HCT116 (cell line): ENCODE measurements around the gene CTXN3. TPM values are rescaled to one million over a fixed set of nuclear protein-coding genes. Genes with fewer than 3 reads are reported as not detected.

ENCODE experiments used
- ATAC-seq: fragments of 200-7000 bp; cut with Tn5 transposase; 2 replicates; pipeline ENCODE4 v1.9.1; 2020; ENCODE audit warnings: mild to moderate bottlenecking, moderate library complexity
- BruUV-seq: library from RNA; stranded (reverse); fragments of 400-500 nt; replicated peaks from 2 replicates; lab custom pipeline; 2021; lab: Mats Ljungman, UMichigan
- CTCF ChIA-PET: fragments of 300-600 bp; sonication (Branson Sonifier 250); formaldehyde crosslinking; loops from one replicate; lab custom pipeline; 2021; ENCODE audit warnings: antibody characterized with exemption; lab: Charles Lee
- POLR2A ChIA-PET: fragments of 300-600, 350-600 bp; sonication (Branson Sonifier 250); formaldehyde crosslinking; loops from one replicate; lab custom pipeline; 2021; ENCODE audit warnings: antibody characterized with exemption; lab: Charles Lee
- RAD21 ChIA-PET, 2 experiments: fragments of 300-600 bp; sonication (Branson Sonifier 250); formaldehyde crosslinking; loops; one replicate each; lab custom pipeline; 2023; ENCODE audit warnings: low total read pairs in 2 of 2; ENCODE audit not compliant: uncharacterized antibody in 2 of 2, unreplicated experiment in 2 of 2, low non-redundant PET in 1 of 2; lab: Charles Lee
- DNase-seq: peaks from one replicate; pipeline ENCODE4 v3.0.0-alpha.2; 2010; ENCODE audit warnings: low read depth, low spot score
- H2AFZ ChIP-seq: fragments of 200-600 bp; shearing (Covaris generic), sonication (generic); 2 replicates; pipeline ENCODE4 v1.6.1; 2017; ENCODE audit warnings: low read depth, mixed run types, mixed read lengths, antibody characterized with exemption, low read length; ENCODE audit not compliant: poor library complexity, severe bottlenecking
- H3K27ac ChIP-seq: 2 replicates; pipeline ENCODE4 v1.5.1; 2012; ENCODE audit warnings: low read depth, low read length
- H3K27me3 ChIP-seq: fragments of 200-600 bp; sonication (generic); 2 replicates; pipeline ENCODE4 v1.6.1; 2016; ENCODE audit warnings: mixed run types, low read length, mixed read lengths; ENCODE audit not compliant: insufficient read depth
- H3K36me3 ChIP-seq, 2 experiments: fragments of 200-500 bp in 1 of 2; fragments of 200-600 bp in 1 of 2; sonication (Bioruptor generic) in 1 of 2; sonication (generic) in 1 of 2; 2 replicates each; pipeline versions ENCODE4 v1.5.1 to v1.6.1; 2014 to 2016; ENCODE audit warnings: low read length in 2 of 2, inconsistent platforms in 1 of 2, mixed read lengths in 1 of 2, mixed run types in 1 of 2; ENCODE audit not compliant: insufficient read depth in 2 of 2, control insufficient read depth in 1 of 2
- H3K4me1 ChIP-seq, 2 experiments: fragments of 200-600 bp in 1 of 2; sonication (generic) in 1 of 2; 2 replicates each; pipeline versions ENCODE4 v1.5.1 to v1.6.1; 2012 to 2017; ENCODE audit warnings: low read length in 2 of 2, inconsistent platforms in 1 of 2, mild to moderate bottlenecking in 1 of 2, mixed read lengths in 1 of 2, mixed run types in 1 of 2, moderate library complexity in 1 of 2; ENCODE audit not compliant: insufficient read depth in 2 of 2, control insufficient read depth in 1 of 2
- H3K4me2 ChIP-seq: fragments of 200-600 bp; sonication (generic); 2 replicates; pipeline ENCODE4 v1.6.1; 2017; ENCODE audit warnings: mixed run types, low read length, mixed read lengths
- H3K4me3 ChIP-seq, 2 experiments: fragments of 200-600 bp in 1 of 2; sonication (generic) in 1 of 2; replicated peaks in 1 of 2; 2 replicates each; pipeline ENCODE4 v1.5.1; 2011 to 2016; ENCODE audit warnings: low read length in 2 of 2, control low read depth in 1 of 2, low read depth in 1 of 2, mild to moderate bottlenecking in 1 of 2, mixed read lengths in 1 of 2, mixed run types in 1 of 2
- H3K79me2 ChIP-seq: fragments of 200-600 bp; sonication (generic); 2 replicates; pipeline ENCODE4 v1.6.1; 2017; ENCODE audit warnings: mild to moderate bottlenecking, mixed run types, low read length, moderate library complexity, mixed read lengths; ENCODE audit not compliant: insufficient read depth
- H3K9ac ChIP-seq: fragments of 200-600 bp; sonication (generic); 2 replicates; pipeline ENCODE4 v1.6.1; 2016; ENCODE audit warnings: low read length, mixed read lengths
- H3K9me2 ChIP-seq: fragments of 200-600 bp; sonication (generic), shearing (Covaris generic); 2 replicates; pipeline ENCODE4 v1.6.1; 2017; ENCODE audit warnings: mixed run types, mild to moderate bottlenecking, moderate library complexity; ENCODE audit not compliant: insufficient read depth
- H3K9me3 ChIP-seq, 2 experiments: fragments of 200-500 bp in 1 of 2; fragments of 200-600 bp in 1 of 2; sonication (Bioruptor generic) in 1 of 2; sonication (generic) in 1 of 2; 2 replicates each; pipeline ENCODE4 v1.6.1; 2014 to 2017; ENCODE audit warnings: low read length in 2 of 2, mixed read lengths in 2 of 2, inconsistent platforms in 1 of 2, low read depth in 1 of 2, mild to moderate bottlenecking in 1 of 2, mixed run types in 1 of 2, moderate library complexity in 1 of 2; ENCODE audit not compliant: control insufficient read depth in 1 of 2, insufficient read depth in 1 of 2
- H4K20me1 ChIP-seq: fragments of 200-600 bp; sonication (generic), shearing (Covaris generic); 2 replicates; pipeline ENCODE4 v1.6.1; 2017; ENCODE audit warnings: mixed run types, mild to moderate bottlenecking, moderate library complexity; ENCODE audit not compliant: insufficient read depth
- CBX3 ChIP-seq: IDR thresholded peaks from 2 replicates; pipeline ENCODE4 v1.6.1; 2012; ENCODE audit warnings: low read depth
- CEBPB ChIP-seq: IDR thresholded peaks from 2 replicates; pipeline ENCODE4 v1.6.1; 2012; ENCODE audit warnings: low read depth
- CTCF ChIP-seq, 3 experiments: fragments of 200-600 bp in 1 of 3; sonication (generic) in 1 of 3; IDR thresholded peaks in 2 of 3; conservative IDR thresholded peaks in 1 of 3; 2 replicates each; pipeline ENCODE4 v1.5.1; 2012 to 2017; ENCODE audit warnings: low read depth in 2 of 3, low read length in 2 of 3, antibody characterized with exemption in 1 of 3, borderline replicate concordance in 1 of 3, control low read depth in 1 of 3, mild to moderate bottlenecking in 1 of 3, mixed read lengths in 1 of 3, mixed run types in 1 of 3, moderate library complexity in 1 of 3; ENCODE audit not compliant: insufficient read depth in 1 of 3
- EGR1 ChIP-seq: IDR thresholded peaks from 2 replicates; pipeline ENCODE4 v1.6.1; 2012; ENCODE audit warnings: low read depth
- EZH2 ChIP-seq: fragments of 200-600 bp; sonication (generic); IDR thresholded peaks from 2 replicates; pipeline ENCODE4 v1.6.1; 2017; ENCODE audit warnings: antibody characterized with exemption, mixed run types
- JUND ChIP-seq: IDR thresholded peaks from 2 replicates; pipeline ENCODE4 v1.6.1; 2012
- POLR2AphosphoS5 ChIP-seq: IDR thresholded peaks from 2 replicates; pipeline ENCODE4 v1.6.1; 2011; ENCODE audit warnings: mild to moderate bottlenecking, low read depth, low read length, moderate library complexity
- SIN3A ChIP-seq: IDR thresholded peaks from 2 replicates; pipeline ENCODE4 v1.6.1; 2012; ENCODE audit warnings: low read depth
- SP1 ChIP-seq: IDR thresholded peaks from 2 replicates; pipeline ENCODE4 v1.6.1; 2012; ENCODE audit warnings: low read depth
- ZFX ChIP-seq: fragments of 450-650 bp; IDR thresholded peaks from 2 replicates; pipeline ENCODE4 v1.6.1; 2017
- intact Hi-C: fragments of 100-400 bp; cut with micrococcal nuclease; formaldehyde crosslinking; loops from 2 replicates; pipeline ENCODE4 v1.10.0; 2022
- total RNA-seq: library from RNA; stranded (reverse); gene quantifications from one replicate; pipeline ENCODE4 v1.2.1, GENCODE V29; 2021; ENCODE audit not compliant: unreplicated experiment

Gene CTXN3
- total RNA-seq, 1 experiment from 2014 or later: not detected

DNA sequence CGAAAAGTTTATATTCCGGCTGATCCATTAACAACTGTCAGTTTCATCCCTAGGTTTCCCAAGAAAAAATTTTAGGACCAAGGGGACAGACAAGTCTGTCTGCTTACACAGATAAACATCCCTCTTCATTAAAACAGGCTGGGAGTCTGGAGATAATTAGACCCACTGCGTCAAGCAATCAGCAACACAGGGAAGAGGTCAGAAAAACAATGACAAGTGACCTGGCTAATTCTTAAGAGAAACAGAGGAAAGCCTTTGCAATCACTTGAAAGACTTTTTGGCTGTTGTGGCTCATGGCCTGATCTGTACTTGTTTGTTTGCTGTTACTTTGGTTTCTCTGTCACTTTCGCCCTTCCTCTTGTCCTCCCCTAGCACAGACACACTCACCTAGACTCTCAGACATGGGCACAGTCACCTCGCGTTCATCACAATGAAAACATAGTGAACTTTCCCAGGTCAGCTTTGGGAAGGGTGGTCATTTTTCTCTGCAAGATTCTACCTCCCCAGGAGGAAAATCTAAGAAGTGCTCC, 51.4 kb downstream of the CTXN3 start:
- DNase-seq (no peak), ATAC-seq (no peak)
- Histone ChIP-seq H3K9me3 (no peaks in the 10 kb centered on the region), H3K27ac (no peak overlapping the region), H3K4me1 (peaks cover 13 to 23% of the 10 kb centered on the region in 2 experiments; a peak in 3 of 4 replicates), H3K36me3 (no peaks in the 10 kb centered on the region), H2AFZ (no peak overlapping the region), H3K9ac (no peak overlapping the region), H3K9me2 (no peaks in the 10 kb centered on the region; the same call in 1 of the 2 replicates), H3K27me3 (no peaks in the 10 kb centered on the region), H3K79me2 (no peaks in the 10 kb centered on the region), H3K4me2 (no peak overlapping the region), H3K4me3 (no peak overlapping the region), H4K20me1 (no peaks in the 10 kb centered on the region)
- ChIA-PET POLR2A (no interaction called here), CTCF (no interaction called here), RAD21 (no interaction called here)
- BruUV-seq: no TSS peak
- TF ChIP-seq SP1 (no peak), EGR1 (no peak)
- intact Hi-C loops: no loop called here

DNA sequence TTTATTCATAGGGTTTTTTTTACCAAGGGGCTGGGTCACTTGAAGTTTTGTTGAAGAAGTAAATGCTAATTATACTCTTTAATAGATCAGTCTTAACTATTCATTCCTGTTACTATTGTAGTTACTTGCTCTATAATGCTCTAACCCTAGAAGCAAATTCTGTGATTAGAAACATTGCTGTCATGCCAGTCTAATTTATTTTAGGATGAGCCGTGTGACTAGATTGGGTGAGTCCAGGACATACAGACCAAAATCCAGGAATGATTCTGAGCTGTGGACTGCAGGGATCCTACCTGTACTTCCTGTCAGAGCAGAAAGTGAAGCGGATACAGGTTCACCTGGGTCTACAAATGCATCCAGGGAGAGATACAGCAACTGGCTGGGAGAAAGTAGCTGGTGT, 53.6 kb downstream of the CTXN3 start:
- TF ChIP-seq CTCF (IDR thresholded peaks at IDR 0.05 in 2 of 3, conservative IDR thresholded peaks at IDR 0.05 in 1 of 3; ENCODE audit: borderline replicate concordance in 1 of 3, insufficient read depth in 1 of 3, low read depth in 2 of 3, low read length in 2 of 3) (no peak), CEBPB (no peak), ZFX (no peak), JUND (no peak), EGR1 (no peak), EZH2 (no peak), POLR2AphosphoS5 (no peak), SIN3A (no peak), CBX3 (no peak)
- Histone ChIP-seq H3K4me2 (no peak overlapping the region), H4K20me1 (no peaks in the 10 kb centered on the region), H3K27ac (no peak overlapping the region), H3K9me3 (no peaks in the 10 kb centered on the region), H3K9ac (no peak overlapping the region), H3K36me3 (no peaks in the 10 kb centered on the region), H2AFZ (no peak overlapping the region), H3K4me3 (no peak overlapping the region), H3K79me2 (no peaks in the 10 kb centered on the region), H3K27me3 (no peaks in the 10 kb centered on the region), H3K4me1 (peaks cover 13 to 21% of the 10 kb centered on the region in 2 experiments; a peak in 3 of 4 replicates), H3K9me2 (no peaks in the 10 kb centered on the region; the same call in 1 of the 2 replicates)
- intact Hi-C loops: no loop called here
- CTCF ChIA-PET: no interaction called here
- DNase-seq (no peak), ATAC-seq (no peak)
- RAD21 ChIA-PET: no interaction called here
- POLR2A ChIA-PET: no interaction called here
- no TSS peak for BruUV-seq
